HG03159 (cell line): ENCODE data around the gene AGPAT4.

ENCODE experiments used
- ATAC-seq: cut with Tn5 transposase; IDR thresholded peaks from one replicate; pipeline ENCODE4 v1.9.1; 2021; ENCODE audit warnings: mild to moderate bottlenecking, moderate library complexity; ENCODE audit not compliant: unreplicated experiment

Gene AGPAT4

DNA sequence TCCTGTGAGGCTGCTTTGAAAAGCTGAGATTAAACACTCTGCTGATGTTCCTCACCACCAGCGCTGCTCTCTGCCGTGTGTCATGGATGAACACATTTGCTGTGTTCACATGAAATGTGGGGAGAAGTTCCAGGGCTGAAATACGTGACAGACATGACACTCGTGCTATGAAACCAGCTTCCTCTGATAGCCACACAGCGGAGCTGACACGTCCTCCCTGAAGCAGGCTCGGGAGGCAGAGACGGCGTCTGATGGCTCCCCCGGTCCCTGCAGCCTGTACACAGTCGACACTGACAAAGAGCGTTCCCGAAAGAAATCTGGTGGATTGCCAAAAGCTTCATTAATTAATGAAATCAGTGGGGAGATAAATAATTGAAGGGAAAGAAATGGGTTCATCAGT lies 17.5 kb downstream of the AGPAT4 start:
- ATAC-seq = no peak

- no peak for ATAC-seq
Measured at GRCh38 chr6:161255518-161255917, 18.3 kb downstream of the AGPAT4 start.

GRCh38 chr6:161254464-161255253 lies 19.2 kb downstream of the AGPAT4 start:
- no peak for ATAC-seq

- no peak for ATAC-seq
Measured at GRCh38 chr6:161254126-161254463, 19.8 kb downstream of the AGPAT4 start.

GRCh38 chr6:161251345-161251744 lies 22.5 kb downstream of the AGPAT4 start:
- no peak for ATAC-seq

GRCh38 chr6:161249327-161249726 lies 24.5 kb downstream of the AGPAT4 start:
- ATAC-seq = no peak

GRCh38 chr6:161246725-161247124 lies 27.1 kb downstream of the AGPAT4 start:
- no peak for ATAC-seq

- ATAC-seq = no peak
Measured at GRCh38 chr6:161245363-161245762, 28.5 kb downstream of the AGPAT4 start.

DNA sequence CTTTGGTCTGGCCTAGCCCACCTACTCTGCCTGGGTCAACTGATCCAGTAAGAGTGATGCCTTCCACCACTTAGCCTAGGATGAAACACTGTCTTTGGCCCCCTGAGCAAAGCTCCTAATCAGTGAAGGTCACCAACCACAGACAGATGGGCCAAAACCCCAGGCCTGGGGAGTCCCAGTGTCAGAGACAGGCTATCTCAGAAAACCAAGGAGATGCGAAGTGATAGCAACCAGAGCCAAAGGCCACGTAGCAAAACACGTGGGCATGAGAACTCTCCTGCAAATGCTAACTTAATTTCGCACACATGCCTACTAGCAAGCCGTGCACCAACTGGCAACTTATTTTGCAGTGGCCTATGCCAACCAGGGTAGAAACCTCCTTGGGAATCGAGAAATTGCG lies 29.1 kb downstream of the AGPAT4 start:
- ATAC-seq = no peak

- no peak for ATAC-seq
Measured at GRCh38 chr6:161242779-161243693, 30.8 kb downstream of the AGPAT4 start.

DNA sequence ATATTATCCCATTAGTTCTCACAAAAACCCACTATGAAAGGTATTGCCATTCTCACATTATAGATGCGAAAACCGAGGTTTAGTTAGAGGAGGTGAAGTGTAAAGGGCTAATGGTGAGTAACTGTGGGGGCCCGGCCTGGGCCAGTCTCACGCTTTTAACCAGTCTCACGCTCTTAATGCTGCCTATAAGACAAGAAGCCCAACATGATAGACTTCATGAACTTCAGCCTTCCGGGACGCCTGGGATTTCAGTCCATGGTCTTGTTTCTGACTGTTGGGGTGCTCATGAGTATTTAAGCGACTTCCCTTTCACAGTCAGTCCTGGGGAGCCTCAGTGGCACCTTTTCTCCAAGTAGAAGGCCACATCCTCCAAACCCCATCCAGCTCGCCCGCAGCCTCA lies 31.7 kb downstream of the AGPAT4 start:
- ATAC-seq = no peak

GRCh38 chr6:161239001-161239400 lies 34.9 kb downstream of the AGPAT4 start:
- no peak for ATAC-seq

- no peak for ATAC-seq
Measured at GRCh38 chr6:161238500-161238899, 35.4 kb downstream of the AGPAT4 start.

DNA sequence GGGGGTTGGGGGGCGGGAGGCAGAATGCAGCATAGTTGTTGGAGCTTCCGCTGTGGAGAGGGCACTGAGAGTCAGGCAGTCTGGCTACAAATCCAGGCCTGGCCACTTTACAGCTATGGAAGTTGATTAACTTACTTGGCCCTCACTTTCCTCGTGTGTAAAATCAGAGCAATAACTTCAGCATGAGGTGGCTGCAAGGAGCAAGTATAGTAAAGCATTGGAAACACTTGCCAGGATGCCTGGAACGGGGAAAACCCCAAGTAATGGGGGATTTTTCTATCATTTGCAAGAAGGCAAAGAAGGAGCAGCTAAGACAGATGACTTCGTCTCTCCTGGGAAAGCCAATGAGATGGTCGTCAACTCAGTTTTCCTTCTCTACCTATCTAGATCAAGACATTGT lies 35.8 kb downstream of the AGPAT4 start:
- no peak for ATAC-seq

- no peak for ATAC-seq
Measured at GRCh38 chr6:161237176-161237575, 36.7 kb downstream of the AGPAT4 start.

- ATAC-seq = peak; percentile 62
Measured at GRCh38 chr6:161235776-161236633, 37.9 kb downstream of the AGPAT4 start.

- ATAC-seq = no peak
Measured at GRCh38 chr6:161233986-161234661, 39.7 kb downstream of the AGPAT4 start.

DNA sequence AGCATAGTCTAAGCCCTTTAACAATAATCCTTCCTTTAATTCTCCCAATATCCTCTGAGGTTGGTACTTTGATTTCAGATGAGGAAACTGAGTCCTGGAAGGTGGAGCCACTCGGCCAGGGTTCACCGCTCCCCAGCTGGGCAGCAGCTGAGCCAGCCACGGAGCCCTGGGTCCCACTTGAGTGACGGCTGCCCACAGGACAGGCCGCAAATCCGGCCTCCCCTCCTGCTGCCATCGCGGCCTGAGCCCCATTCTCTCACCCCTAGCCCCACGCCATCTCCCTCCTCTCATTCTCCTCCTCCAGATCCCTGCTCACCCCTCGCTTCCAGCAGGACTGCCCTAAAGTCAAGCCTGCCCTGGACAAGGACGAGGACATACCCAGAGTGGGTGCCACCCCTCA lies 41.4 kb downstream of the AGPAT4 start:
- ATAC-seq = no peak

DNA sequence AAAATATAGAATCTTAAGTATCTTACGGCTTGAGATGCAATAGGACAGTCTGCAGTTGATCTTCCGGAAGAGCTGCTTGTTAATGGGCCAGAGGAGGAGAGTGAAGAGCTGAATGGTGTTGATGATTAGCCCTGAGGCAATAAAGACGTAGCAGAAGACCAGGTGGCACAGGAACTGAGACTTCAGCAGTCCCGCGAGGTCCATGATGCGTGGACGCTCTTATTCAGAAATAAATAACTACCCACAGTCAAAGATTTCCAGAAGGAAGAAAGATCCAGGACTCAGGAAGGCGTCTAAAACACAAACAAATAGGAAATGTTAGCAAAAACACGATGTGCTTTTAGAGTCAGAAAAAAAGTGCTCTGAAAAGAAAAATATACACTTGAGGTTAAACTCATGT lies 41.9 kb downstream of the AGPAT4 start:
- no peak for ATAC-seq

DNA sequence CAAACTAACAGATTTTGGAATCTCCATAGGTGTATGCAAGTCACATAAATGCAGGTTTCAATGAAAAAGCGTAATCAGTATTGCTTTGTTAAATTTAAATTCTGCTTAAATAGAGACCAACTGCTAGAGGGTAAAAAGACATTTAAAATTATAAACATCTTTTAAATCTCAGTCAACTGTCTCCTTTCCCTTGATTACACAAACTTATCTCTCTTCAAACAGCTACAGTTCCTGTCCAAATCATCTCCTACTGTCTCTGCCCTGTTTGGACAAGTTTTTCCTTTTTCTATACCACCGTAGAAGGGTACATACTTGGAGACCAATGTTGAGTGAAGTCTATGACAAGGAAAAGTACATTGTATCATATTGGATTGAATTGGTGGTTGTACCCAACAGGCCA lies 43.5 kb downstream of the AGPAT4 start:
- no peak for ATAC-seq
